ENCODE data around the gene DDX1.

DNA sequence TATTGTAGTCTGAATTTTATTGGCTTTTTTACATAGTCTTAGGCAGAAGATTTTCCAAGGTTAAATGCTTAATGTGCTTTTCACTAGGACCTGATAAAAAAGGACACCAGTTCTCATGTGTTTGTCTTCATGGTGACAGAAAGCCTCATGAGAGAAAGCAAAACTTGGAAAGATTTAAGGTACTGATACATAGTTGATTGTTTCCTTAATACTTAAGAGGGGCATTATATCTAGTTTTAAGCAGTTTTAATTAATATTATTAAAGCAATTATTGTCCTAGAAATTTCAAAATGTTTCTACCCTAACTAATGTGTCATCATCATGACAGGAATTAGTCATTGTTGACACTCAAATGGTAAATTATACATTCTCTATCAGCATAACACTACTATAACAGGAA, 35.3 kb downstream of the DDX1 start:
- TF ChIP-seq, protein P1, sequence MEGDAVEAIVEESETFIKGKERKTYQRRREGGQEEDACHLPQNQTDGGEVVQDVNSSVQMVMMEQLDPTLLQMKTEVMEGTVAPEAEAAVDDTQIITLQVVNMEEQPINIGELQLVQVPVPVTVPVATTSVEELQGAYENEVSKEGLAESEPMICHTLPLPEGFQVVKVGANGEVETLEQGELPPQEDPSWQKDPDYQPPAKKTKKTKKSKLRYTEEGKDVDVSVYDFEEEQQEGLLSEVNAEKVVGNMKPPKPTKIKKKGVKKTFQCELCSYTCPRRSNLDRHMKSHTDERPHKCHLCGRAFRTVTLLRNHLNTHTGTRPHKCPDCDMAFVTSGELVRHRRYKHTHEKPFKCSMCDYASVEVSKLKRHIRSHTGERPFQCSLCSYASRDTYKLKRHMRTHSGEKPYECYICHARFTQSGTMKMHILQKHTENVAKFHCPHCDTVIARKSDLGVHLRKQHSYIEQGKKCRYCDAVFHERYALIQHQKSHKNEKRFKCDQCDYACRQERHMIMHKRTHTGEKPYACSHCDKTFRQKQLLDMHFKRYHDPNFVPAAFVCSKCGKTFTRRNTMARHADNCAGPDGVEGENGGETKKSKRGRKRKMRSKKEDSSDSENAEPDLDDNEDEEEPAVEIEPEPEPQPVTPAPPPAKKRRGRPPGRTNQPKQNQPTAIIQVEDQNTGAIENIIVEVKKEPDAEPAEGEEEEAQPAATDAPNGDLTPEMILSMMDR (conservative IDR thresholded peaks at IDR 0.05; ENCODE audit: low read depth in 2 of 2): no peak
- TF ChIP-seq EZH2 (IDR thresholded peaks at IDR 0.05; ENCODE audit: low read depth, unreplicated experiment) (no peak), JUNB (IDR thresholded peaks at IDR 0.05; ENCODE audit: unreplicated experiment) (no peak), EZH2phosphoT487 (IDR thresholded peaks at IDR 0.05; ENCODE audit: unreplicated experiment) (no peak), ZNF114 (CRISPR knock-in tag; IDR thresholded peaks at IDR 0.05) (no peak), CREB1 (CRISPR knock-in tag; IDR thresholded peaks at IDR 0.05; ENCODE audit: low read depth) (no peak)
- TF ChIP-seq, protein P2, sequence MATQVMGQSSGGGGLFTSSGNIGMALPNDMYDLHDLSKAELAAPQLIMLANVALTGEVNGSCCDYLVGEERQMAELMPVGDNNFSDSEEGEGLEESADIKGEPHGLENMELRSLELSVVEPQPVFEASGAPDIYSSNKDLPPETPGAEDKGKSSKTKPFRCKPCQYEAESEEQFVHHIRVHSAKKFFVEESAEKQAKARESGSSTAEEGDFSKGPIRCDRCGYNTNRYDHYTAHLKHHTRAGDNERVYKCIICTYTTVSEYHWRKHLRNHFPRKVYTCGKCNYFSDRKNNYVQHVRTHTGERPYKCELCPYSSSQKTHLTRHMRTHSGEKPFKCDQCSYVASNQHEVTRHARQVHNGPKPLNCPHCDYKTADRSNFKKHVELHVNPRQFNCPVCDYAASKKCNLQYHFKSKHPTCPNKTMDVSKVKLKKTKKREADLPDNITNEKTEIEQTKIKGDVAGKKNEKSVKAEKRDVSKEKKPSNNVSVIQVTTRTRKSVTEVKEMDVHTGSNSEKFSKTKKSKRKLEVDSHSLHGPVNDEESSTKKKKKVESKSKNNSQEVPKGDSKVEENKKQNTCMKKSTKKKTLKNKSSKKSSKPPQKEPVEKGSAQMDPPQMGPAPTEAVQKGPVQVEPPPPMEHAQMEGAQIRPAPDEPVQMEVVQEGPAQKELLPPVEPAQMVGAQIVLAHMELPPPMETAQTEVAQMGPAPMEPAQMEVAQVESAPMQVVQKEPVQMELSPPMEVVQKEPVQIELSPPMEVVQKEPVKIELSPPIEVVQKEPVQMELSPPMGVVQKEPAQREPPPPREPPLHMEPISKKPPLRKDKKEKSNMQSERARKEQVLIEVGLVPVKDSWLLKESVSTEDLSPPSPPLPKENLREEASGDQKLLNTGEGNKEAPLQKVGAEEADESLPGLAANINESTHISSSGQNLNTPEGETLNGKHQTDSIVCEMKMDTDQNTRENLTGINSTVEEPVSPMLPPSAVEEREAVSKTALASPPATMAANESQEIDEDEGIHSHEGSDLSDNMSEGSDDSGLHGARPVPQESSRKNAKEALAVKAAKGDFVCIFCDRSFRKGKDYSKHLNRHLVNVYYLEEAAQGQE (IDR thresholded peaks at IDR 0.05; ENCODE audit: unreplicated experiment): no peak
- TF ChIP-seq, protein P3, sequence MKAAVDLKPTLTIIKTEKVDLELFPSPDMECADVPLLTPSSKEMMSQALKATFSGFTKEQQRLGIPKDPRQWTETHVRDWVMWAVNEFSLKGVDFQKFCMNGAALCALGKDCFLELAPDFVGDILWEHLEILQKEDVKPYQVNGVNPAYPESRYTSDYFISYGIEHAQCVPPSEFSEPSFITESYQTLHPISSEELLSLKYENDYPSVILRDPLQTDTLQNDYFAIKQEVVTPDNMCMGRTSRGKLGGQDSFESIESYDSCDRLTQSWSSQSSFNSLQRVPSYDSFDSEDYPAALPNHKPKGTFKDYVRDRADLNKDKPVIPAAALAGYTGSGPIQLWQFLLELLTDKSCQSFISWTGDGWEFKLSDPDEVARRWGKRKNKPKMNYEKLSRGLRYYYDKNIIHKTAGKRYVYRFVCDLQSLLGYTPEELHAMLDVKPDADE (IDR thresholded peaks at IDR 0.05): no peak

All from GM23338 (cell line).